ENCODE data around the gene IER5L. TPM values are rescaled to one million over a fixed set of nuclear protein-coding genes. Genes with fewer than 3 reads are reported as not detected.
A peak's percentile ranks its signal among the peaks of the same experiment; 100 is the strongest.

Gene IER5L
- total RNA-seq, 2 experiments from 2014 or later = 2.6 to 2.8 TPM

- no peaks in the 10 kb centered on the region for H3K27me3 Mint-ChIP-seq
- CTCF ChIA-PET = interaction anchor here (0.5 to 5.4 kb wide), 43 partner anchors 8 to 973 kb away, joined by 3 to 70 read pairs (median 4); partner anchors contain the start of genes C9orf50, DOLK, DOLPP1 and NTMT1
- no peak overlapping the region for H3K4me3 Mint-ChIP-seq
- H3K4me1 Mint-ChIP-seq = peaks cover 37% of the 10 kb centered on the region
- intact Hi-C loops (cut with DNase I, micrococcal nuclease) = loop anchor here in 1 of 2 experiments (5.0 kb wide), 1 partner anchor 194 kb away; no protein-coding TSS in a partner anchor
- POLR2A ChIA-PET = interaction anchor here (0.6 to 1.3 kb wide), 2 partner anchors 11 to 342 kb away, joined by 4 to 6 read pairs; no protein-coding TSS in a partner anchor
- H3K9me3 Mint-ChIP-seq (ENCODE audit: low read depth) = no peaks in the 10 kb centered on the region
- DNase-seq = peak; percentile 88
- peak; percentile 27 for ATAC-seq
- H3K36me3 Mint-ChIP-seq (ENCODE audit: low read depth) = peaks cover 18% of the 10 kb centered on the region
- peak overlapping the region; percentile 42 for H3K27ac Mint-ChIP-seq
Observed at GRCh38 chr9:129143031-129143927, 34.8 kb downstream of the IER5L start.

GRCh38 chr9:129142138-129142935, 35.7 kb downstream of the IER5L start:
- intact Hi-C loops (cut with DNase I, micrococcal nuclease) = loop anchor here in 1 of 2 experiments (5.0 kb wide), 1 partner anchor 195 kb away; no protein-coding TSS in a partner anchor
- DNase-seq (no peak), ATAC-seq (no peak)
- Mint-ChIP-seq H3K27ac (peak overlapping the region; percentile 99), H3K36me3 (ENCODE audit: low read depth) (peaks cover 21% of the 10 kb centered on the region), H3K9me3 (ENCODE audit: low read depth) (no peaks in the 10 kb centered on the region), H3K27me3 (no peaks in the 10 kb centered on the region), H3K4me1 (peaks cover 37% of the 10 kb centered on the region), H3K4me3 (no peak overlapping the region)
- POLR2A ChIA-PET = interaction anchor here (1.3 kb wide), 1 partner anchor 10 kb away, joined by 6 read pairs; no protein-coding TSS in a partner anchor
- CTCF ChIA-PET = interaction anchor here (0.5 to 5.4 kb wide), 50 partner anchors 7 to 974 kb away, joined by 3 to 70 read pairs (median 4); partner anchors contain the start of genes C9orf50, DOLK, DOLPP1 and IER5L

GRCh38 chr9:129141066-129142041, 36.7 kb downstream of the IER5L start:
- CTCF ChIA-PET = interaction anchor here (0.5 to 5.4 kb wide), 21 partner anchors 9 to 955 kb away, joined by 3 to 70 read pairs (median 4); partner anchors contain the start of genes C9orf50 and IER5L
- Mint-ChIP-seq H3K9me3 (ENCODE audit: low read depth) (no peaks in the 10 kb centered on the region), H3K27me3 (no peaks in the 10 kb centered on the region), H3K36me3 (ENCODE audit: low read depth) (peaks cover 23% of the 10 kb centered on the region), H3K4me1 (peaks cover 37% of the 10 kb centered on the region), H3K4me3 (peak overlapping the region; percentile 83), H3K27ac (peak overlapping the region; percentile 99)
- DNase-seq = peak; percentile 52
- intact Hi-C loops (cut with DNase I, micrococcal nuclease) = loop anchor here in 1 of 2 experiments (2.0 to 5.0 kb wide), 3 partner anchors 25 to 196 kb away; no protein-coding TSS in a partner anchor
- ATAC-seq = no peak
- POLR2A ChIA-PET = interaction anchor here (1.0 kb wide), 1 partner anchor 37 kb away, joined by 4 read pairs; the partner anchor contains the start of gene IER5L

GRCh38 chr9:129140397-129141065, 37.5 kb downstream of the IER5L start:
- H3K4me1 Mint-ChIP-seq = peaks cover 37% of the 10 kb centered on the region
- ChIA-PET POLR2A (interaction anchor here (0.9 to 1.8 kb wide), 5 partner anchors 9 to 484 kb away, joined by 3 to 7 read pairs (median 4); partner anchors contain the start of gene IER5L), CTCF (interaction anchor here (0.5 to 7.8 kb wide), 24 partner anchors 8 to 643 kb away, joined by 3 to 96 read pairs (median 3); partner anchors contain the start of genes C9orf50, CRAT, NTMT1 and PTPA)
- H3K36me3 Mint-ChIP-seq (ENCODE audit: low read depth) = peaks cover 24% of the 10 kb centered on the region
- ATAC-seq (peak; percentile 28), DNase-seq (peak; percentile 53)
- intact Hi-C loops (cut with DNase I, micrococcal nuclease) = loop anchor here in 1 of 2 experiments (1.0 to 5.0 kb wide), 9 partner anchors 26 to 348 kb away; partner anchors contain the start of gene DOLPP1
- H3K27ac Mint-ChIP-seq = peak overlapping the region; percentile 99
- no peaks in the 10 kb centered on the region for H3K9me3 Mint-ChIP-seq (ENCODE audit: low read depth)
- peak overlapping the region; percentile 83 for H3K4me3 Mint-ChIP-seq
- no peaks in the 10 kb centered on the region for H3K27me3 Mint-ChIP-seq

- ChIA-PET POLR2A (interaction anchor here (0.6 to 1.8 kb wide), 7 partner anchors 8 to 670 kb away, joined by 3 to 7 read pairs (median 4); partner anchors contain the start of genes IER5L and NTMT1), CTCF (interaction anchor here (0.6 to 7.8 kb wide), 20 partner anchors 8 to 644 kb away, joined by 3 to 96 read pairs (median 4); partner anchors contain the start of genes C9orf50, CRAT, NTMT1 and PTPA)
- intact Hi-C loops (cut with DNase I, micrococcal nuclease) = loop anchor here (1.0 to 10.0 kb wide), 15 partner anchors 27 to 645 kb away; partner anchors contain the start of genes ASB6 (in 1 of the 2) and DOLPP1 (in 1 of the 2)
- Mint-ChIP-seq H3K9me3 (ENCODE audit: low read depth) (no peaks in the 10 kb centered on the region), H3K4me3 (peak overlapping the region; percentile 83), H3K27ac (peak overlapping the region; percentile 99), H3K27me3 (no peaks in the 10 kb centered on the region), H3K36me3 (ENCODE audit: low read depth) (peaks cover 24% of the 10 kb centered on the region), H3K4me1 (peaks cover 37% of the 10 kb centered on the region)
- DNase-seq (peak; percentile 91), ATAC-seq (peak; percentile 90)
Observed at GRCh38 chr9:129139993-129140396, 38.1 kb downstream of the IER5L start.

- Mint-ChIP-seq H3K27me3 (no peaks in the 10 kb centered on the region), H3K4me1 (peaks cover 37% of the 10 kb centered on the region), H3K4me3 (peak overlapping the region; percentile 83), H3K27ac (peak overlapping the region; percentile 99), H3K36me3 (ENCODE audit: low read depth) (peaks cover 24% of the 10 kb centered on the region), H3K9me3 (ENCODE audit: low read depth) (no peaks in the 10 kb centered on the region)
- POLR2A ChIA-PET = interaction anchor here (0.6 to 1.8 kb wide), 6 partner anchors 8 to 671 kb away, joined by 3 to 7 read pairs (median 4); partner anchors contain the start of gene NTMT1
- CTCF ChIA-PET = interaction anchor here (0.6 to 7.8 kb wide), 40 partner anchors 7 to 644 kb away, joined by 3 to 96 read pairs (median 4); partner anchors contain the start of genes C9orf50, CRAT, ENDOG and IER5L
- intact Hi-C loops (cut with DNase I, micrococcal nuclease) = loop anchor here (1.0 to 10.0 kb wide), 6 partner anchors 35 to 645 kb away; partner anchors contain the start of gene ASB6 (in 1 of the 2)
- DNase-seq (peak; percentile 85), ATAC-seq (peak; percentile 60)
Observed at GRCh38 chr9:129139233-129139992, 38.6 kb downstream of the IER5L start.

- Mint-ChIP-seq H3K27me3 (no peaks in the 10 kb centered on the region), H3K36me3 (ENCODE audit: low read depth) (peaks cover 22% of the 10 kb centered on the region), H3K4me3 (peak overlapping the region; percentile 83), H3K9me3 (ENCODE audit: low read depth) (no peaks in the 10 kb centered on the region), H3K4me1 (peaks cover 37% of the 10 kb centered on the region), H3K27ac (peak overlapping the region; percentile 99)
- intact Hi-C loops (cut with DNase I, micrococcal nuclease) = loop anchor here (1.0 to 10.0 kb wide), 6 partner anchors 36 to 646 kb away; partner anchors contain the start of gene ASB6 (in 1 of the 2)
- CTCF ChIA-PET = interaction anchor here (0.6 to 7.8 kb wide), 27 partner anchors 8 to 1201 kb away, joined by 3 to 96 read pairs (median 4); partner anchors contain the start of genes C9orf50, CRAT, ENDOG and IER5L
- peak; percentile 1 for ATAC-seq
- POLR2A ChIA-PET = interaction anchor here (0.6 to 1.8 kb wide), 2 partner anchors 26 to 35 kb away, joined by 3 to 7 read pairs; no protein-coding TSS in a partner anchor
- DNase-seq = no peak
Observed at GRCh38 chr9:129138476-129139232, 39.4 kb downstream of the IER5L start.

GRCh38 chr9:129138144-129138462, 40.0 kb downstream of the IER5L start:
- no peak overlapping the region for H3K4me3 Mint-ChIP-seq
- H3K27ac Mint-ChIP-seq = no peak overlapping the region
- no peak for DNase-seq
- H3K9me3 Mint-ChIP-seq (ENCODE audit: low read depth) = no peaks in the 10 kb centered on the region
- H3K36me3 Mint-ChIP-seq (ENCODE audit: low read depth) = peaks cover 21% of the 10 kb centered on the region
- H3K4me1 Mint-ChIP-seq = peaks cover 35% of the 10 kb centered on the region
- ChIA-PET POLR2A (interaction anchor here (0.6 kb wide), 2 partner anchors 25 to 102 kb away, joined by 3 read pairs; partner anchors contain the start of gene MIGA2), CTCF (interaction anchor here (0.6 to 7.8 kb wide), 4 partner anchors 36 to 1202 kb away, joined by 3 to 96 read pairs (median 7); partner anchors contain the start of genes C9orf50 and NTMT1)
- no peaks in the 10 kb centered on the region for H3K27me3 Mint-ChIP-seq
- intact Hi-C loops (cut with DNase I, micrococcal nuclease) = loop anchor here in 1 of 2 experiments (2.0 to 10.0 kb wide), 2 partner anchors 37 to 647 kb away; no protein-coding TSS in a partner anchor
- ATAC-seq = no peak

Data from activated CD4-positive, alpha-beta T cell treated with anti-CD3 and anti-CD28 coated beads for 36 hours (primary cell).